RWPE1 (cell line): ENCODE data around the gene MEI1.

Experiments
- CTCF ChIA-PET: fragments of 350-600 bp; sonication (Branson Sonifier 250); formaldehyde crosslinking; extraction: SDS; loops from one replicate; lab custom pipeline; 2021; lab: Yijun Ruan, JAX
- POLR2A ChIA-PET: fragments of 400-600 bp; formaldehyde crosslinking; extraction: SDS; loops from one replicate; lab custom pipeline; 2020; ENCODE audit warnings: antibody characterized with exemption; ENCODE audit not compliant: low non-redundant PET; lab: Yijun Ruan, JAX
- DNase-seq: peaks from one replicate; pipeline ENCODE4 v3.0.0; 2012; ENCODE audit warnings: low spot score
- H3K27ac ChIP-seq: fragments of 450-650 bp; 2 replicates; pipeline ENCODE4 v1.5.1; 2017
- TF ChIP-seq, protein P1 (sequence below): fragments of 450-650 bp; conservative IDR thresholded peaks from 2 replicates; pipeline ENCODE4 v1.5.1; 2017; ENCODE audit warnings: low read depth, mild to moderate bottlenecking

Gene MEI1

DNA sequence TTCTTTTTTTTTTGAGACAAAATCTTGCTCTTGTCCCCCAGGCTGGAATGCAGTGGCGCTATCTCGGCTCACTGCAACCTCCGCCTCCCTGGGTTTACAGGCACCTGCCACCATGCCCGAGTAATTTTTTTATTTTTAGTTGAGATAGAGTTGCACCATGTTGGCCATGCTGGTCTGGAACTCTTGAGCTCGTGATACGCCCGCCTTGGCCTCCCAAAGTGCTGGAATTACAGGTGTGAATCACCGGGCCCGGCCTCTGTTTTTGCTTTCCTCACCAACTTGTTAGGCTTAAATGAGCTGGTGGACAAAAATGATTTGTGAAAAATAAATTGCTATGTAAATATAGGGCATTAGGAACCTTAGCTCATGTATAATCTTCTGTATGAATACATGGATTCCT is 3.5 kb downstream of the MEI1 start:
- CTCF ChIA-PET, result no interaction called here
- POLR2A ChIA-PET, result no interaction called here
- TF ChIP-seq, protein P1, sequence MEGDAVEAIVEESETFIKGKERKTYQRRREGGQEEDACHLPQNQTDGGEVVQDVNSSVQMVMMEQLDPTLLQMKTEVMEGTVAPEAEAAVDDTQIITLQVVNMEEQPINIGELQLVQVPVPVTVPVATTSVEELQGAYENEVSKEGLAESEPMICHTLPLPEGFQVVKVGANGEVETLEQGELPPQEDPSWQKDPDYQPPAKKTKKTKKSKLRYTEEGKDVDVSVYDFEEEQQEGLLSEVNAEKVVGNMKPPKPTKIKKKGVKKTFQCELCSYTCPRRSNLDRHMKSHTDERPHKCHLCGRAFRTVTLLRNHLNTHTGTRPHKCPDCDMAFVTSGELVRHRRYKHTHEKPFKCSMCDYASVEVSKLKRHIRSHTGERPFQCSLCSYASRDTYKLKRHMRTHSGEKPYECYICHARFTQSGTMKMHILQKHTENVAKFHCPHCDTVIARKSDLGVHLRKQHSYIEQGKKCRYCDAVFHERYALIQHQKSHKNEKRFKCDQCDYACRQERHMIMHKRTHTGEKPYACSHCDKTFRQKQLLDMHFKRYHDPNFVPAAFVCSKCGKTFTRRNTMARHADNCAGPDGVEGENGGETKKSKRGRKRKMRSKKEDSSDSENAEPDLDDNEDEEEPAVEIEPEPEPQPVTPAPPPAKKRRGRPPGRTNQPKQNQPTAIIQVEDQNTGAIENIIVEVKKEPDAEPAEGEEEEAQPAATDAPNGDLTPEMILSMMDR, result no peak
- DNase-seq, result no peak
- H3K27ac ChIP-seq, result no peak overlapping the region

DNA sequence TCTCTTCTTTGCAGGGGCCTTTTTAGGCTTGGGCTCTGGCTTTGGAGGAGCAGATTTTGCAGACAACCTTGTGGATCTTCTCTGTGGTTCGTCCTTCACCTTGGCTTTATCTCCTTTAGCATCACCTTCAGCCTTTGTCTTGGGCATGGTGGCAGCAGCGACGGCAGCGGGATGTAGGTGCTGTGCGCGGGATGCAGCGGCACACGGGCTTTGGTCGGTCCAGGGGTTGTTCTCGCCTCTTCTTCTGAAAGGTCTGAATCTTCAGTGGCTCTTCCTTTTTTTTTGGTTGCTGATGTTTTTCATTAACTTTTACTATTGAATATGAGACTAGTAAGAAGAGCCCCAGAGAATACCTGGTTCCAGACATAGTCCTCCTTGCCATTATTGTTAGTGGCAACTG is 10.0 kb downstream of the MEI1 start:
- H3K27ac ChIP-seq, result no peak overlapping the region
- CTCF ChIA-PET, result no interaction called here
- TF ChIP-seq, protein P1, result no peak

DNA sequence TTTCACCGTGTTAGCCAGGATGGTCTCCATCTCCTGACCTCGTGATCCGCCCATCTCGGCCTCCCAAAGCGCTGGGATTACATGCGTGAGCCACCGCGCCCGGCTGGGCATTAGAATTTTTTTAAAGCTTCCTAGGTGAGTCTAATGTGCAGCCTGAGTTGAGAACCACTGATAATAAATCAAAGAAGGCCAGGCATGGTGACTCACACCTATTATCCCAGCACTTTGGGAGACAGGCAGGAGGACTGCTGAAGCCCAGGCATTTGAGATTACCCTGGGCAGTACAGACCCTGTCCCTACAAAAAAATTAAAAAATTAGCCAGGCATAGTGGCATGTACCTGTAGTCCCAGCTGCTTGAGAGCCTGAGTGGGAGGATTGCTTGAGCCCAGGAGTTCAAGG is 13.7 kb downstream of the MEI1 start:
- no peak for DNase-seq
- ChIA-PET CTCF (no interaction called here), POLR2A (no interaction called here)
- no peak overlapping the region for H3K27ac ChIP-seq
- TF ChIP-seq, protein P1, result no peak

More for the DNA sequence above, 10.0 kb downstream of the MEI1 start:
- POLR2A ChIA-PET, result no interaction called here
- no peak for DNase-seq

DNA sequence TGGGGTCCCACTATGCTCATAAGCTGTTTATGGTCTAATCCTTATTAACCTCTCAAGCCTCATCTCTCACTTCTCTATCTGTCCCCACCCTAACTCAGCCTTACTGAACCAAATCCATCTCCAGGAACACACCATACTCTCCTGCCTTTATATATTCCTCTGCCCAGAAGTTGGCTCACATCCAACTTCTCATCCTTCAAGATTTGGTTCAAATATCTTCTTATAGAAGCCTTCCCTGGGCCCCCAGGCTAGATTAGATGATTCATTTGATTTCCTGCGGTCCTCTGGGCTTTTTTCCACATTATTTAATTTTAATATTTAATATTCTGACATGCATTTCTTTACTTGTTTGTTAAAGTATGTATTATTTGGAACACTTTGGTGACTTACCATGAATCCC is 23.2 kb downstream of the MEI1 start:
- no peak for DNase-seq
- H3K27ac ChIP-seq, result no peak overlapping the region
- CTCF ChIA-PET, result no interaction called here
- POLR2A ChIA-PET, result no interaction called here
- TF ChIP-seq, protein P1, result no peak

GRCh38 chr22:41725510-41726110 is 26.3 kb downstream of the MEI1 start:
- POLR2A ChIA-PET, result no interaction called here
- no peak overlapping the region for H3K27ac ChIP-seq
- TF ChIP-seq, protein P1, result no peak
- CTCF ChIA-PET, result interaction anchor here (0.9 kb wide), 1 partner anchor 21 kb away, joined by 3 read pairs; no protein-coding TSS in a partner anchor
- no peak for DNase-seq

DNA sequence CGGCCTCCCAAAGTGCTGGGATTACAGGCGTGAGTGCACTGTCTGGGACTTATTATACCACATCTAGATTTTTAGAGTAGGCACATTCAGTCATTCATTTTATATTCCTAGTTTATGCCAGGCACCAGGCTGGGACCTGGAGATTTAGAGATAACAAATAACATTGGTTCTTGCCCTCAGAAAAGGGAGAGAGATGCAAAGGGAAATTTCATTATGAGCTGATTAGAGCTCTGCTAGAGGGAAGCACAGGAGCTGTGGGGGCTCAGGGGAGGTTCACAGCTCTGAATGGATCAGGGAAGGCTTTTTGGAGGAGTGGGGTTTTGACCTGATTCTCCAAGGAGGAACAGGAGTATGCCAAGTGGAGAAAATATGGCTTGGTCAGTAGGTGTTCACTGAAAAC is 32.3 kb downstream of the MEI1 start:
- H3K27ac ChIP-seq, result no peak overlapping the region
- ChIA-PET POLR2A (no interaction called here), CTCF (interaction anchor here (0.6 kb wide), 2 partner anchors 242 to 704 kb away, joined by 3 read pairs; no protein-coding TSS in a partner anchor)
- no peak for DNase-seq
- TF ChIP-seq, protein P1, result no peak
